Fibroblast of peridontal ligament (primary cell): ENCODE measurements around the gene SLC38A8.

Source experiments
- DNase-seq: peaks from one replicate; pipeline ENCODE4 v3.0.0-alpha.2; 2010; ENCODE audit errors: extremely low read depth

SLC38A8 gene

DNA sequence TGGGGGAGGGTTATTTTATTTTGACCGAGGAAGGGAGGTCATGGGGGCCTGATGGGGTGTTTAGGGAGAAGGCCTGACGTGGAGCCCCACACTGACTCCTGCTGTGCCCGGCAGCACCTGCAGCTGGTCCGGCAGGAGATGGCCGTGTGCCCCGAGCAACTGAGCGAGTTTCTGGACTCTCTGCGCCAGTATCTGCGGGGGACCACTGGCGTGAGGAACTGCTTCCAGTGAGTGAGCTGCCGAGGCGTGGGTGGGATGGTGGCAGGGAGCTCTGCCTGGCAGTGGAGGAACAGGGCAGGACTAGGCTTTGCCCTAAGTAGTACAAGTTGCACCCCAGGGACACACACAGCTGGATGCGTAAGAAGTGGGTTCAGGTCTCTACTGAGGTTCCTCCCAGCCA is 44.5 kb downstream of the SLC38A8 start:
- no peak for DNase-seq

DNA sequence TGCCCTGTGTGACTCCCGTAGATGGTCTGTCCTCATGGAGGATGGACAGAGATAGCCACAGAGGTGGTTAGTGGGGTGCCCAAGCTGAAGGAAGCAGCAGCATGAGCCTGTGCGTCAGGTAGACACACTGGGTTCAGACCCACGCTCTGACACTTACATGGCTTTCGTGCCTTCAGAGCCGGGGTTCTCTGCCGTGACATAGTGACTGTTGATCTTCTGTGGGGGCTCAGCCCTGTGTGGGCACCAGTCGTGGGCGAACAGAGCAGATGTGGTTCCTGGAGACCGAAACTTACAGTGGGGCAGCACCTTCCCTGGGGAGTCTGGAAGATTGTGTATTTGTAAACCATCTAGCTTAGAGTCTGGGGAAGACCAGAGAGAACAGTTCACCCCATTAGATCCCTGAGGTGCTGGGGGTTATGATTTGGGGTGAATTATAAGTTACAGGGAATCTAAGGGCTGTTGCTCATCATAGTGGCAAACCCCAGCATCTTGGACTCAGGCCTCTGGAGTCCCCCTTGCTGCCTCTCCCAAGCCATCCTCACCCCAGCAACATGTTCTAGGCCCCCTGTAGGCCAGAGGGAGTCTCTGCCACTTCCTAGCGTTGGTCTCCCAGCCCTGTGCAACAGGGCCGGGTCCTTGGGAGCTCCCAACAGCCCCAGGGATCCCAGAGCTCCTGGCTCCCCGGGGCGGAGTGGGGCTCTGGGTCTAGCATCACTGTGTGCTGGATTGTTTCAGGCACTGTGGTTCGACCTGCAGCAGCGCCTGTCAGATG is 45.9 kb downstream of the SLC38A8 start:
- no peak for DNase-seq

DNA sequence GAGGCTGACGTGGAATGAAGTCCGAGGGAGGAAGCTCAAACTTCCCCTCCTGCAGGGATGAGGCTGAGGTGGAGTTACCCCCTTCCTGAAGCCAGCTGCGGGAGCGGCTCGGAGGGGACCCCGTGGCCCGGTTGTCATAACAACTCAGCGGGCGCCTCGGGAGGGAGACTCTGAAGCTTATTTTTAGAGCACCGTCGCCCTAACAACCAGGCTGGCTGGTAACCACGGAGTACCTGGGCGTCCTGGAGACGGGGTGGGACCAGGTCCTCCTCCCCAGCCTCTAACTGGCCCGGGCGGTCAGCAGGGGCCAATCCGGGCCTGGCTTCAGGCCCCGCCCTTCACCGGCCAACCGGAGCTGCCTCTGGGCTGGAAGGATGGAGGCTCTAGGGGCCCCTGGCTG is 46.8 kb downstream of the SLC38A8 start:
- no peak for DNase-seq

DNA sequence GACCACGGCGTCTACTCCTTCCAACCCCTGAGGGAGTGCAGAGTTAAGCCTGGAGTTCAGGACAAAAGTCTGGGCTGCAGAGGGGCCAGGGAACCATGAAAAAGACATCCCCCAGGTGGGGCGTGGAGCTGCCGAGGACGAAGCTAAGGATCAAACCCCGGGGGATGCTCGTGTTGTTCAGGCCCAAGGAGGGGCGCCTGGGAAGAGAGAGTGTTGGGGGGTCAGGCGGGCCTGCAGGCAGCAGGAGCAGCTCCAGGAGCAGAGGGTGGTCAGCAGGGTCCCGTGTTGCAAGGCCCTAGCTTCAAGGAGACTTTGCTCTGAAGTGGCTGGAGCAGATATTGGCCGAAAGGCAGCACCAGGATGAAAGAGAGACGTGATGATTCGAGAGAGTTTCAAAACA is 47.9 kb downstream of the SLC38A8 start:
- DNase-seq: no peak

DNA sequence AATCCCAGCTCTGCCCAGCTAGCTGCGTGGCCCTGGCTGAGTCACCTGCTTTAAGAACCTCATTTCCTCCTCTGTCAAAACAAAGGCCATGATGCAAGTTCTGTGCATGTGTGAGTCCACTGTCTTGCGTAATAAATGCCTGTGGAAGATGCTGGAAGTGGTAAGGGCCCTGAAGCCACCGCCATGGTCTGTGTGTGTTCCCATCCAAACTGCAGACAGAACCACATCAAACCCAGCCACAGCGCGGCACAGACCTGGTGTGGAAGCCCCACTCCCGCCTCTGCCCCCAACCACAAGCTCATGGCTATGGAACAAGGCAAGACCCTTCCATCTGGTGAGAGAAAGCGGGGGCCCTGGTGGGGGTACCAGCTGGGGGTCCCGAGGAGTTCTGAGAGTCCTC is 48.5 kb downstream of the SLC38A8 start:
- peak; percentile 90 for DNase-seq

DNA sequence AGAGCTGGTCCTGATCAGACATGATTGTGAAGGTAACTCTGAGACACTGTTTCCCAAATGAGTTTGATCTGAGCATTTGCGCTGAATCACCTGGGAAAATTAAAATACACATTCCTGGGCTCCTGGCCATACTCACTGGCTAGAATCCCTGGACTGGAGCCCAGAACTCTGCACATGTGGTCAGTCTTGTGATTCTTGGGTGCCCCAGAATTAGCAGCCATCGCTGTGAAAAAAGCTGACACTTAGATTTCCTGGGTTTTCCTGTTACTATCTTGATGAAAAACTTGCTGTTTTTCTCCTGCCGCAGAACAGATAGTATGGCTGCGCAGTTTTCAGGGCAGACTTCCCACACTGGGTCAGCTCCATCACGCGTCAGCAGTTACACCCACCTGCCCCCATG is 50.0 kb downstream of the SLC38A8 start:
- DNase-seq: peak; percentile 57

DNA sequence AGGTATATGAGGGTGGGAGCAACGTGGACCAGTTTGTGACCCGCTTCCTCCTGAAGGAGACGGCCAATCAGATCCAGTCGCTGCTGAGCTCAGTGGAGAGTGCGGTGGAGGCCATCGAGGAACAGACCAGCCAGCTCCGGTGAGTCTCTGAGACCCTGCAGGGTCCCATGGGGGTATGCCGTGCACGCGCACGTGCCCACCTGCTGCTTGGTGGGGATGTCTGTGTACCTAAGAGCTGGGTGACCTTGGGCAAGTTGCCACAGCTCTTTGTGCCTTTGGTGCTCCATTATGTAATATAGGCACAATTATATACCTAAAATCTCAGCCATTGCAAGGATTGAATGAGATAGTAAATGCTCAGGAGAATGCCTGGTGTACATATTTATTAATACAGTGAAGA is 52.1 kb downstream of the SLC38A8 start:
- DNase-seq: no peak

DNA sequence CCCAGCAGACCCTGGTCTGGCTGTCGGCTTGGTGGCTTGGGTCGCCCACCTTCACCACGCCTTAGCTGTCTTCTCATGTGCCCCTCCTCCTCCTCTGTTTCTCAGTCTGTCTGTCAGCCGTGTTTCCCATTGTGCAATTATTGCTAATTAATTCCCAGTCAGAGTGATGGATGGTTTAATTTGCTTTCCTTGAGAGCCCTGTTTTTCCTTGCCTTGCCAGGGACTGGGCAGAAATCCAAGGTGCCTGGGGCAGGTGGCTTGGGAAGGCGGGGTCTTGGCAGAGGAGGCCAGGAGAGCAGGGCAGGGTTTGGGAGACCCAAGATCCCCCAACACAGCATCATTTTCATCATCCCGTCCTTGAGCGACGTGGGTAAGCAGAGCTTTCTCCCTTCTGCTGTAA is 53.3 kb downstream of the SLC38A8 start:
- DNase-seq: no peak

DNA sequence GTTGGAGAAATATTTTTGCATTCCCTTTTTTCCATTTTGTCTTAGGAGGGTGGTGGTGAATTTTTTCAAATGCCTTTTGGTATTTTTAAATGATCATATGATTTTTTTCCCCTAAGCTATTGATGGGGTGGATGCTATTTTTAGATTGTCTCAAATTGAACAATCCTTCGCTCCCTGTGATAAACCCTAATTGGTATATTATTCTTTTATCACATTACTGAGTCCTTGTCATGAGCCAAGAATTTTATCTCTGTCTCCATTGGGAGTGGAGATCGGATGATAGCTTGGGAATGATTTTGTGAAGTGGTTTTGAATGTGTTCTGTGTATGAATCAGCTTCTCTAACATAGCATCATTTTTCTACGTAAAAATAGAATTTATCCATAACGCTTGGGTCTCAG is 59.1 kb downstream of the SLC38A8 start:
- DNase-seq: no peak

DNA sequence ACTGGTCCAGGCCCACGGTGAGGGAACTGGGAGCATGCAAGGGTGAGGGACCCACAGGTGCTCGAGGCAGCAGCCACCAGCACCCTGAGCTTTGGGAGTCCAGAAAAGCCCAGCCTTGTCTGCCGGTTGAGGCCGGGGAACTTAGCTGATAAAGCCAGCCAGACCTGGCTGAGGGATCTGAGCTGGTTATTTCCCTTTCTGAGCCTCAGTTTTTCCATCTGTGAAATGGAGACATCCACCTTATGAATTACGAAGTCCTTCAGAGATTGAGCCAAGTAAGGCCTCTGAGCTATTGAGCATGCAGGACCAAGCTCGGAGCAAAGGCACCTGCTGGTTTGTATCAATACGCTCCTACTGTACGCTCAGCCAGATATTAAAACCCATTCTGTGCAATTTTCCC is 60.8 kb downstream of the SLC38A8 start:
- no peak for DNase-seq

DNA sequence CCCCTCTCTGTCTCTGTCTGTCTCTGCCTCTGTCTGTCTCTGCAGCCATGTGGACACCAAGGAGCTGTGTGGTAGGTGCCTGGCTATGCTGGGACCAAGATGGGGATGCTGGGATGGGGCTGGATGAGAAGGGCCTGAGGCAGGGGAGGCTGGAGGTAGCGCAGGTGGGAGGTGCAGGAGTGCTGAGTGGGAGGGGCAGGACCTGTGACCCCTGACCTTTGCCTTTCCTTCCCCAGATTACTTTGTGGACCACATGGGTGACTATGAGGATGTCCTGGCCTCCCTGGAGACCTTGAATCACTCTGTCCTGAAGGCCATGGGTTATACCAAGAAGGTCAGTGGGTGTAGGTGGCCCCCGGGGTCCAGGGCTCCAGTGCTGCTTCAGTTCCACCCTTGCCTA is 61.8 kb downstream of the SLC38A8 start:
- no peak for DNase-seq

DNA sequence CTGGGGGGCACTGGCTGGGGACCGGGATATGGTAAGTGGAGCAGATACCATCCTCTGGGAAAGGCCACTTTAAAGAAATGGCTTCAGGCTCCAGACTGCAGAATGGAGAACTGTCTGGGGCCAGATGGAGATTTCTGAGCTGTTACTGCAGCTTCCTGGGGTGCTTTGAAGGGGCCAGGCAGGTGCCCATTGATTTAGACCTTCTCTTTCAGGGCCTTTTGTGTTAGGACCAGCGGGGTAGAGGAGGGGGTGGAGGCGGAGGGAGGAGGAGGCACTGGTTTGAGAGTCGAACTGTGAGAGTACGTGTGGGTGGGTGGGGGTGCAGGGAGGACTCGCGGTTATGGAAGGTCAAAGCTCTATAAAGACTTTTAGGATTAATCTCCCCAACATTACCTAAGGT is 63.2 kb downstream of the SLC38A8 start:
- DNase-seq: no peak

DNA sequence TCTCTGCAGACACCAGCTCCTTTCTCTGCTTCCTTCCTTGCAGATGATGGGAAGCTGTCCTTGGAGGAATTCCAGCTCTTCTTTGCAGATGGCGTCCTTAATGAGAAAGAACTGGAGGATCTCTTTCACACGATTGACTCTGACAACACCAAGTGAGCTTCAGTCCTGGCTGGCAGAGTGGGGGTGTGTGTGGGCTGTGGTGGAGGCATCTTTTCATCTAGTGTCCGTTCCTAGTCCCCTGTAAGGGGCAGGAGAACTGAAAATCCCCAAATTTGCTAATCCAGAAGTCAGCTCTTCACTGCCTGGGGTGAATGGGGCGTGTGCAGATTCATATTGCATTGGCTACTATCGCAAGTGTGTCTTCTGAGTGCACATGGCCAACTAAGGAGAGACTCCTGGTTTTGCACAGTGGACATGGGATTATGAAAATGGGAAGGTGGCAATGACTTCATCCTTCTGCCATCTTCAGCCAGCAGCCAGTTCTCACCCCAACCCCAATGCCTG is 64.1 kb downstream of the SLC38A8 start:
- DNase-seq: no peak

DNA sequence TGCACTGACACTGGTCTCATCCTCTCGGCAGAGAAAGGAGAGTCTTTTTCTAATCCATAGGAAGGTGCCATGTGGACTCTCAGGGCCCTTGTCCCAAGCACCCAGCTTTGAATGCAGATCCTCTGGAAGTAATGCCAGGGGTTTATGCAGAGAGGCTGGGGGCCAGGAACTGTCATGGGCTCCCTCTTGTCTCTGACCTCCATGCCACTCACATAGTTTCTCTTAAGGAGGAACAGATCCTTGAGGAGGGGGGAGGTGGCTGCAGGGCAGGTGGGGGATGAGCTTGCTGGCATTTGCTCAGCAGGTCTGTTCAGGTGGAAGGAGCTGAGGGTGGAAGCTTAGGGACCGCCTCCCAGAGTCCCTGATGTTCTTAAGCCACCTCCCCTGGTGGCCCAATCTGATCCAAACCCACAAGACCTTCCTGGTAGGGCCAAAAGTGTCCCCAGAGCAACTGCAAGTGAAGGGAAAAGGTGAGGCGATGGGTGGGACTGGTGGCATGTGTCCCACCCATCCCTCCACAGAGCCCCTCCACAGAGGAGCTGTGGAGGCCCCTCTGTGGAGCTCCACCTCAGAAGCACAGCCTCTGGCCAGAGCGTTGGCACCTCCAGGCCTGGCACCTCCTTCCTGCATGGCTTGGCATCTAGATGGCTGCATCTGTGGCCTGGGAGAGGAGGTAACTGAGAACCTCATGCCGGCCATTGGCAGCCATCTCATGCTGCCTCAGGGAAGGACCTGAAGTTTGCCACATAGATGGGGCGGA is 65.4 kb downstream of the SLC38A8 start:
- no peak for DNase-seq

DNA sequence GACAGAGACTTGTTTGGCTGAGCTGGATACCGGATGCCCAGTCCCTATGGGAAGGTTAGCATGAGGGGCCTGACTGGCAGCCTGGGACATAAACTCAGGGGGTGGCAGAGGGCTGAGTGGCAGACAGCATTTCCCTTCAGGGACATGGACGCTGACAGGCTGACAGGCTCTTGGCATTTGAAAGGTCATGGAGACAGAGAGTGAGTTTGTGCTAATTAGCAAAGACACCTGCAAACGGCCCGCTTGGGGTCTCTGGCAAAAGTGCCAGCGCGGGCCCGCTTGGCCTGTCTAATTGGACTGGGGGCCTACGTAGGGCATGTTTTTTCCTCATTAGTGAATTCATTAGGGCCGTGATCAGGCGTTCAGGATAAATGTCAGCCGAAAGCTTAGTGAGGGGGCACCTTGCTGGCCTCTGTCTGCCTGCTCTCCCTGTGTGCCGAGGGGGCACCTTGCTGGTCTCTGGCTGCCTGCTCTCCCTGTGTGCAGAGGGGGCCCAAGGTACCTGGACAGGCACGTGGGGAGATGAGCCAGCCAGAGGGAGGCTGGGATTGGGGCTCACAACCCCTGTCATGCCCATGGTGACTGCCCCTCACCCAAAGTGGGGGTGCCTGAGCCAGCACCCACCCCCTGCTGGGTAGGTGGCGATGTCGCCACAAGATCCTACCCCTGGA is 66.9 kb downstream of the SLC38A8 start:
- no peak for DNase-seq

DNA sequence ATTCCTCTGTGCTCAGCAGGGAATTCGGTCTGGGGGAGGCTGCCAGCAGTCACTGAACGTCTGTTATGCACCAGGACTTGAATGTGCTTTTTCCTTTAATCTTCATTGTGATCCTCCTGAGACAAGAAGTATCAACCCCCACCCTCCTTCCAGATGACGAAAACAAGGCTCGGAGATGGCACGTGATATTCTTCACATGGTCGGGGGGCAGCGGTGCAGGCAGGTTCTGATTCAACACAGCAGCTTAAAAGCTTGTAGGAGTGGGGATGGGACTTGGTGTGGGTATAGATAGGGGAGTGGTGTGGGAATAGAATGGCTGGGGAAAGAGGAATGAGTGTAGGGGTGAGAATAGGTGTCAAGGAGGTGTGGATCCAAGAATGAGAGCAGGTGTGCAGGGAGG is 68.1 kb downstream of the SLC38A8 start:
- DNase-seq: no peak

DNA sequence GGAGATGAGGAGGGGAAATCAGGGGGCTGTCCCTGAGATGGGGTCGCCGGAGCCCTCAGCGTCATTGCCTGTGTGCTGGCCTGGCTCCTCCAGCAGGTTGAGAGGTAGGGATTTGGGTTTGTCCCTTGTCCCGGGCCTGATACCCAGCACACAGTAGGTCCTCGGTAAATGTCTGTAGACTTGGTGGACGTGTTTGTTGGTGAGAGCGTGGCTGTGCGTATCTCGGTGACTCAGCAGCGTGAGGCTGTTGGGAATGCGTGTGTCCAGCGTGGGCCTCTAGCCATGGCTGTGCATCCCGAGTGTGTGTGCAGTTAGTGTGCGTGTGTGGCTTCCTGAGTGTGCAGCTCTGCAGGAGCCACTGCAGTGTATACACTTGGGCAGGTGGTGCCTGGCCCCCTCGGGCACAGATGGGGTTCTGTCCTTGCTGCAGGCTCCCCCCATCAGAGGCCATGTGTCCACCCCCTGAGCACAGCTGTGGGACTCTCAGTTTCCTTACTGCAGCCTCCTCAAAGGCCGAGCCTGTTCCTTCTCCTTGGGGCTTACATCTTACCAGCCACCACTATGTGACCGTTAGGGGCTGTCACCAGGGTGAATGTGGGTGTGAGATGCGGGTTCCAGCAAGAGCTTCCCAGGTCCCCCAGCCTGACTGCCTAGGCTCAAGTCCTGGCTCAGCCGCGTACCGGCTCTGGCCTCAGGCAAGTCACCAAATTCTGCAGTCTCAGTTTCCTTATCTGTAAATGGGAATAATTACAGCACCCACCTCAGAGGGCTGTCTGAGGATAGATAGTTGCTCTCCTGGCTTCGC is 68.8 kb downstream of the SLC38A8 start:
- no peak for DNase-seq

DNA sequence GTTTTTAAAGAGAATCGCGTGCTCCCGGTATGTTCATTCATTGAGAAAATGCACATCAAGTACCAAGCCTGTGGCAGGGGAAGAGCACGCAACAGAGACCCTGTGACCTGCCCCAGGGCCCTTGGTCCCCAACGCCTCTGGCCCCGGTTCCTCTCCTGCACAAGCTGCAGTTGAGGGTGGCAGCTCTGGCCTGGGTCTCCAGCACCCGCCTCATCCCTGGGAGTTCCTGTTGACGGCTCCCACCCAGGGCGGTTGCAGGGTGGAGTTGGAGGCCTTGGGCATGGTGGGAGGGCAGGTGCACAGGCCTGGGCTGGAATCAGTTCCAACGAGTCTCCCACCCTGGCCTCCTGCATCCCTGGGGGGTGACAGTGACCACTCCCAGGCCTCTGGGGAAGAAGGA is 69.5 kb downstream of the SLC38A8 start:
- no peak for DNase-seq

DNA sequence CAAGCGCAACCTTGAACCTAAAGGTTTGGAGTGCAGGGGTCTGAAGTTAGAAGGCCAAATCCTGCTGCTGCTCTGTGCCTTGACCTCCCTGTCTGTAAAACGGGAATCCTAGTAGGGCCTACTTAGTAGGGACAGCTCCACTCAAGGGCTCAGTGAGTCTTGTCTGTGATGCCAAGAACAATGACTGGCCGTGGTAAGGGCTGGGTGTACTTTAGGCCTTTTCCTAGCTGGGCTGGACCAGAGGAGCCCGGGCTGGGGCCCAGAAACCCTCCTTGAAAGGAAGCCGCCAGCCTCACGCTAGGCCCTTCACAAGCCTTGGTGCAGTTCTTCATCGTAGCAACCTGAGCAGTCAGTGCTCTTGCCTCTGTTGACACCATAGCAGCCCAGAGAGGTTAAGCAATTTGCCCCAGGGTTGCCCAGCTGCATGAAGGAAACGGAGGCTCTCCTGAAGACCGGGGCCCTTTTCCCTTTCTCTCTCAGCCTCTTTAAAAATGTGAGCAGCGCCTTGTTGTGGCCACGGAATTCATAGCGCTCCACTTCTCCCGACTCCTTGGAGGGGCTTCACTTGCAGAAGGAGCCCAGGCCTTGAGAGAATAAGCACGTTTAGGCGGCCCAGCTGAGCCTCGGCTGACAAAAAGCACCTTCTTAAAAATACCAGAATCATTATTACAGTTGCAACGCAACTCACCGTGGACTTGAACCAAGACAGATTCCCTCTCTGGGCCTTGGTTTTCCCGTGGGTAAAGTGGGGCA is 70.2 kb downstream of the SLC38A8 start:
- no peak for DNase-seq

DNA sequence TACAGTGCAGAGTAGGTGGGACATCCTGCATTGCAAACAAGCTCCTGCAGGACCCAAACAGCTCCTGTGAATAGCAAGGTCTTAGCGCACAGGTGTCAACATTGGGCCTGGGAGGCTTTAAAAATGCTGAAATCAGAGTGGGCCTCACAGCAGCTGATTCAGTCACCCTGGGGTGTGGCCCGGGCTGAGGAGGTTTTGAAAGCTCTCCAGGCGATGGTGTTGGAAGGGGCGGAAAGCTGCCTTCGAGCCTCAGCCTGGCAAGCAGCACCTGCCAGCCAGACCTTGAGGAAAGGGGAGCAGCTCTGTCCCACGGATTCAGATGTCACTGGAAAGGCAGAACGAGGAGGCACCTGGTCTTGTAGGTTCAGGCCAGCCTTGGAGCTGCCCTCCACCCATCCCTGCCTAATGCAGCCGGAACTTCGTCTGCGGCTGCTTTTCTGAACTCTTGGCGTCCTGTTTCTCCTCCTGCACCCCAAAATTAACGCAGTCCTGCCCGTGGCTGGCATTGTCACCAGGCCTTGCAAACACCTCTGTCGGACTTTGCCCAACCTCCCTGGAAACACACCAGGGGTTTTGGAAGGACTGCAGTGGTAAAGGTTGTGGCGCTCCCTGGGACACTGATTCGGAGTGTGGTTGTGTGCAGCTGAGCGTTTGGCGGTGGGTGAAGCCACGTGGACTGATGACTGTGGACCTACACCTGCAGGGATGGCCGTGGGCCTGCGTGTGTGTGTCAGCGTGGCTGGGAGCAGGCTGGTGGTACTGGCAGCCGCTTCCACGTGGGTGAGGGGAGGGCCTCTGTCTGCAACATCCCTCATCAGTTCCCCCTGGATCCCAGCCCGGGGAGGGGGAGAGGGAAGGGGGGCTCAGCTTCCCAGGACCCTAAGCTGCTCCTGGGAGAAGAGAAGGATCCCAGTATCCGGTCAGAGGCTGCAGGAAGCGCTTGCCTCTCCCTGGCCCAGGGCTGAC is 71.1 kb downstream of the SLC38A8 start:
- no peak for DNase-seq
